ENCODE results near the gene FAM117A. TPM values are rescaled to one million over a fixed set of nuclear protein-coding genes. Genes with fewer than 3 reads are reported as not detected.
A peak's percentile ranks its signal among the peaks of the same experiment; 100 is the strongest.

FAM117A gene
- polyA plus RNA-seq, 2 of the 4 experiments (the other 2 are of a cell fraction), result 1.8 TPM

DNA sequence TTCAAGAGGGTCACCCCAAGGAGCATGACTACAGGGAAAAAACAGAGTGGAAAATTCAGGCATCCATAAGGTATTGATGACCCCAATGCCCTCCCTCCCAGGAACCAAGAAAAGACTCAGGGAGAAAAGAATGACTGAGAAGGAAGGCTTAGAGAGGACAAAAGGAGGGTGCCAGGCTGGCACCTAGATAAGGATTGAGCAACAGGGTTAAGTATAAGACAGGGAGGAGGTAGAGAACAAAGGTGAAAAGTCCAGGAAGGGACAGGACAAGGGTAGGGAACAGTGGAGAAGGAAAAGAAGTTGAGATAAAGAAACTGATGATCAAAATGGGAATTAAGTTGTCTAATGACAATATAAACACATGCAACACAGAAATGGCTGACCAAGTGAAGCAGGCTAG, 58.7 kb downstream of the FAM117A start:
- TF ChIP-seq RFX5 (IDR thresholded peaks at IDR 0.05) (no peak), ZSCAN20 (CRISPR knock-in tag; IDR thresholded peaks at IDR 0.05) (no peak), ZNF302 (CRISPR knock-in tag; IDR thresholded peaks at IDR 0.05) (no peak), RAD21 (conservative IDR thresholded peaks at IDR 0.05 in 1 of 2, IDR thresholded peaks at IDR 0.05 in 1 of 2) (no peak), FOSB (CRISPR knock-in tag; IDR thresholded peaks at IDR 0.05) (no peak), RCOR1 (IDR thresholded peaks at IDR 0.05; ENCODE audit: low read depth, low read length) (no peak), MAFK (IDR thresholded peaks at IDR 0.05; ENCODE audit: partially characterized antibody) (no peak), TFCP2L1 (CRISPR knock-in tag; IDR thresholded peaks at IDR 0.05) (no peak), ZC3H11A (IDR thresholded peaks at IDR 0.05) (no peak), POLR2AphosphoS2 (conservative IDR thresholded peaks at IDR 0.05; ENCODE audit: low read length) (no peak), POLR2A (IDR thresholded peaks at IDR 0.05; ENCODE audit: low read length) (no peak), NPAS2 (CRISPR knock-in tag; IDR thresholded peaks at IDR 0.05; ENCODE audit: borderline replicate concordance) (no peak), GATA3 (IDR thresholded peaks at IDR 0.05; ENCODE audit: borderline replicate concordance) (no peak), CHD4 (IDR thresholded peaks at IDR 0.05; ENCODE audit: borderline replicate concordance) (no peak), HEYL (CRISPR knock-in tag; IDR thresholded peaks at IDR 0.05) (no peak), EHMT2 (IDR thresholded peaks at IDR 0.05; ENCODE audit: low read depth) (no peak), ESRRA (IDR thresholded peaks at IDR 0.05; ENCODE audit: borderline replicate concordance, low read length) (no peak), HOXB5 (CRISPR knock-in tag; IDR thresholded peaks at IDR 0.05) (no peak), SMC3 (IDR thresholded peaks at IDR 0.05) (no peak)
- TF ChIP-seq, protein P1, sequence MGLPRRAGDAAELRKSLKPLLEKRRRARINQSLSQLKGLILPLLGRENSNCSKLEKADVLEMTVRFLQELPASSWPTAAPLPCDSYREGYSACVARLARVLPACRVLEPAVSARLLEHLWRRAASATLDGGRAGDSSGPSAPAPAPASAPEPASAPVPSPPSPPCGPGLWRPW (IDR thresholded peaks at IDR 0.05), result no peak
- POLR2A ChIA-PET, result interaction anchor here (1.8 kb wide), 1 partner anchor 59 kb away, joined by 4 read pairs; the partner anchor contains the start of gene FAM117A
- FAIRE-seq (no peak), DNase-seq (ENCODE audit: low read depth in 1 of 2, low spot score in 1 of 2) (no peak), ATAC-seq (no peak)
- CTCF ChIA-PET, result interaction anchor here (1.1 to 49.7 kb wide), 7 partner anchors 4 to 292 kb away, joined by 3 to 2008 read pairs (median 181); partner anchors contain the start of genes DLX3, NXPH3, SLC35B1 and SPOP
- no peaks in the 10 kb centered on the region for H3K9me3 ChIP-seq
- no peak overlapping the region for H3K4me3 ChIP-seq
- H3K27ac ChIP-seq, result no peak overlapping the region
- no peak overlapping the region for H3K4me2 ChIP-seq
- peaks cover 10% of the 10 kb centered on the region for H3K4me1 ChIP-seq

GRCh38 chr17:49703557-49704277, 60.2 kb downstream of the FAM117A start:
- 59% methylated on average over 6 of the region's 6 CpGs for WGBS (ENCODE audit: missing lambda C conversion rate)
- Histone ChIP-seq H3K9me3 (no peaks in the 10 kb centered on the region), H3K4me2 (no peak overlapping the region), H3K27ac (no peak overlapping the region), H3K4me3 (no peak overlapping the region), H3K4me1 (peaks cover 10% of the 10 kb centered on the region)
- TF ChIP-seq CTCF (IDR thresholded peaks at IDR 0.05), result peak; percentile 57
- no peak for TF ChIP-seq TFCP2L1 (CRISPR knock-in tag; IDR thresholded peaks at IDR 0.05)
- TF ChIP-seq RAD21 (conservative IDR thresholded peaks at IDR 0.05 in 1 of 2, IDR thresholded peaks at IDR 0.05 in 1 of 2), result peak; percentile 55 to 67
- TF ChIP-seq SMC3 (IDR thresholded peaks at IDR 0.05), result peak; percentile 62
- CTCF ChIA-PET, result interaction anchor here (0.8 to 49.7 kb wide), 18 partner anchors 3 to 298 kb away, joined by 3 to 2008 read pairs (median 5); partner anchors contain the start of genes DLX3, NXPH3, SLC35B1 and SPOP
- FAIRE-seq, result peak; percentile 78
- POLR2A ChIA-PET, result interaction anchor here (0.5 to 1.8 kb wide), 3 partner anchors 61 to 198 kb away, joined by 3 to 4 read pairs (median 4); partner anchors contain the start of gene FAM117A
- peak; percentile 72 to 78 for DNase-seq (ENCODE audit: low read depth in 1 of 2, low spot score in 1 of 2)
- peak; percentile 52 to 53 for ATAC-seq

- ChIA-PET CTCF (interaction anchor here (0.8 to 49.7 kb wide), 7 partner anchors 17 to 296 kb away, joined by 3 to 2008 read pairs (median 94); partner anchors contain the start of genes DLX3, NXPH3, SLC35B1 and SPOP), POLR2A (no interaction called here)
- ATAC-seq (no peak), DNase-seq (ENCODE audit: low read depth in 1 of 2, low spot score in 1 of 2) (no peak), FAIRE-seq (no peak)
- Histone ChIP-seq H3K4me3 (no peak overlapping the region), H3K4me1 (no peaks in the 10 kb centered on the region; the same call in 2 of the 3 replicates), H3K9me3 (no peaks in the 10 kb centered on the region), H3K27ac (no peak overlapping the region), H3K4me2 (no peak overlapping the region)
- 92% methylated on average over 6 of the region's 6 CpGs for WGBS (ENCODE audit: missing lambda C conversion rate)
- TF ChIP-seq, protein P2, sequence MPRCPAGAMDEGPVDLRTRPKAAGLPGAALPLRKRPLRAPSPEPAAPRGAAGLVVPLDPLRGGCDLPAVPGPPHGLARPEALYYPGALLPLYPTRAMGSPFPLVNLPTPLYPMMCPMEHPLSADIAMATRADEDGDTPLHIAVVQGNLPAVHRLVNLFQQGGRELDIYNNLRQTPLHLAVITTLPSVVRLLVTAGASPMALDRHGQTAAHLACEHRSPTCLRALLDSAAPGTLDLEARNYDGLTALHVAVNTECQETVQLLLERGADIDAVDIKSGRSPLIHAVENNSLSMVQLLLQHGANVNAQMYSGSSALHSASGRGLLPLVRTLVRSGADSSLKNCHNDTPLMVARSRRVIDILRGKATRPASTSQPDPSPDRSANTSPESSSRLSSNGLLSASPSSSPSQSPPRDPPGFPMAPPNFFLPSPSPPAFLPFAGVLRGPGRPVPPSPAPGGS (IDR thresholded peaks at IDR 0.05), result no peak
- TF ChIP-seq GATA3 (IDR thresholded peaks at IDR 0.05; ENCODE audit: borderline replicate concordance) (no peak), JUNB (IDR thresholded peaks at IDR 0.05) (no peak)
Measured at GRCh38 chr17:49700960-49701359, 63.0 kb downstream of the FAM117A start.
